ENCODE results near the gene ZNF880.

DNA sequence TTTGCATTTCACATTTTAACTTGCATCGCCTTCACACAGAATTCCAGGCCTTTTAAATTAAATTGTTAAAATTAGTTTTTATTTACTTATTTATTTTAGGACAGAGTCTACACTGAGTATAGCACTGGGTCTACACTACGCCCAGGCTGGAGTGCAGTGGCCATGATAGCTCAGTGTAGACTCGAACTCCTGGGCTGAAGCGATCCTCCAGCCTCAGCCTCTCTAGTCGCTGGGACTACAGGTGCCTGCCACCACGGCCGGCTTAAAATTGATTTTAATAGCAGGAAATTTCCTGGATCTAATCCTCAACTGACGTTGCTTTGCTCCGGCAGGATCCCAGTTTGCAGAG, 34.0 kb upstream of the ZNF880 start:
- TF ChIP-seq SIN3A (IDR thresholded peaks at IDR 0.05; ENCODE audit: borderline replicate concordance, insufficient read depth, low read depth, low read length) (no peak), POLR2AphosphoS5 (IDR thresholded peaks at IDR 0.05; ENCODE audit: low read depth, low read length) (no peak), REST (IDR thresholded peaks at IDR 0.05; ENCODE audit: insufficient read depth in 1 of 2, low read depth in 2 of 2, low read length in 1 of 2) (no peak)
- TF ChIP-seq, protein P1, sequence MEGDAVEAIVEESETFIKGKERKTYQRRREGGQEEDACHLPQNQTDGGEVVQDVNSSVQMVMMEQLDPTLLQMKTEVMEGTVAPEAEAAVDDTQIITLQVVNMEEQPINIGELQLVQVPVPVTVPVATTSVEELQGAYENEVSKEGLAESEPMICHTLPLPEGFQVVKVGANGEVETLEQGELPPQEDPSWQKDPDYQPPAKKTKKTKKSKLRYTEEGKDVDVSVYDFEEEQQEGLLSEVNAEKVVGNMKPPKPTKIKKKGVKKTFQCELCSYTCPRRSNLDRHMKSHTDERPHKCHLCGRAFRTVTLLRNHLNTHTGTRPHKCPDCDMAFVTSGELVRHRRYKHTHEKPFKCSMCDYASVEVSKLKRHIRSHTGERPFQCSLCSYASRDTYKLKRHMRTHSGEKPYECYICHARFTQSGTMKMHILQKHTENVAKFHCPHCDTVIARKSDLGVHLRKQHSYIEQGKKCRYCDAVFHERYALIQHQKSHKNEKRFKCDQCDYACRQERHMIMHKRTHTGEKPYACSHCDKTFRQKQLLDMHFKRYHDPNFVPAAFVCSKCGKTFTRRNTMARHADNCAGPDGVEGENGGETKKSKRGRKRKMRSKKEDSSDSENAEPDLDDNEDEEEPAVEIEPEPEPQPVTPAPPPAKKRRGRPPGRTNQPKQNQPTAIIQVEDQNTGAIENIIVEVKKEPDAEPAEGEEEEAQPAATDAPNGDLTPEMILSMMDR (IDR thresholded peaks at IDR 0.05) = no peak

Data from Panc1 (cell line).